NOMO-1 treated with dmso at 0.1 percent for 144 hours (cell line): ENCODE measurements around the gene ADSS1.
"Not testable (repeated sequence)": the region's sequence is repeated elsewhere in the genome, so short reads cannot be mapped to it uniquely, and the experiment has no call there.

Experiments
- DNase-seq: peaks from one replicate; lab custom pipeline; 2025; ENCODE audit not compliant: unreplicated experiment; lab: John Stamatoyannopoulos, UW

ADSS1 gene

DNA sequence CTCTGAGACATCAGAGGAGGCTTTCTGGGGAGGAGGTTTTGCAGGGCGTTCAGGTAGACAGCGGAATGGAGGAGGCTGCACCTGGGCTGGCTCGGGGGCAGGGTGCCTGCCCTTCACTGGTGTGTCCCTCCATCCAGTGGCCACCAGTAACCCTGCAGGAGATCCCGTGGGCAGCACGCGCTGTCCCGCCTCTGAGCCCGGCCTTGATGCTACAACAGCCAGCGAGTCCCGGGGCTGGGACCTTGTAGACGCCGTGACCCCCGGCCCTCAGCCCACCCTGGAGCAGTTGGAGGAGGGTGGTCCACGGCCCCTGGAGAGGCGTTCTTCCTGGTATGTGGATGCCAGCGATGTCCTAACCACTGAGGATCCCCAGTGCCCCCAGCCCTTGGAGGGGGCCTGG lies 10.0 kb upstream of the ADSS1 start:
- DNase-seq, result no peak

DNA sequence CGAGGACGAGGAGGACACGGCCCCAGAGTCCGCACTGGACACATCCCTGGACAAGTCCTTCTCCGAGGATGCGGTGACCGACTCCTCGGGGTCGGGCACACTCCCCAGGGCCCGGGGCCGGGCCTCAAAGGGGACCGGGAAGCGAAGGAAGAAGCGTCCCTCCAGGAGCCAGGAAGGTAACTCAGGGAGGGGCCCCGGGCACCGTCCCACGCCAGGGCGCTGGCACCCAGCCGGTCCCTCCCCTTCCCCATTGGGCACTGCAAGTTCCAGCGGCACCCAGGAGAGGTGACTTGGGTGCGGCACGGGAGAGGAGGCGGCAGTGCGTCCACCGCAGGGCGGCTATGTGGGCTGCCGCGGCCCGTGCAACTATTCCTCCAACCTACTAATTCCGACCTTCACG lies 9.3 kb upstream of the ADSS1 start:
- no peak for DNase-seq

DNA sequence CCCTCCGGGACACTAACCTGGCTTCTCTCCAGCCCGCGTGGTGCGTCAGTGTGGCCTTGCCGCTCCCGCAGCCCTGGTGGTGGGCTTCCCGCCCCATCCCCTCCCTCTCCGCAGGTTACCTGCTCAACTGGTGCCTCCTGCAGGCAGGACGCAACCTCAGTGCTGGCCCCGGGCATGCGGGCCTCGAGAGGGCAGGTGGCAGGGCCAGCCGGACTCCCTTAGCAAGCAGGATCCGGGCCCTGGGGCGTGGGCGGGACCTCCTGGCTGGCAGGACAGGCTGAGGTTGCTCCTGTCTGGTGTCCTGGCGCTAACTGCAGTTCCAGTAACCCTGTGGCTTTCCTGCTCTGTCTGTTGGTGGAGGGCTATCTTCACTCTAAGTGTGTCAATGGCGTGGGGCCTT lies 8.6 kb upstream of the ADSS1 start:
- no peak for DNase-seq

DNA sequence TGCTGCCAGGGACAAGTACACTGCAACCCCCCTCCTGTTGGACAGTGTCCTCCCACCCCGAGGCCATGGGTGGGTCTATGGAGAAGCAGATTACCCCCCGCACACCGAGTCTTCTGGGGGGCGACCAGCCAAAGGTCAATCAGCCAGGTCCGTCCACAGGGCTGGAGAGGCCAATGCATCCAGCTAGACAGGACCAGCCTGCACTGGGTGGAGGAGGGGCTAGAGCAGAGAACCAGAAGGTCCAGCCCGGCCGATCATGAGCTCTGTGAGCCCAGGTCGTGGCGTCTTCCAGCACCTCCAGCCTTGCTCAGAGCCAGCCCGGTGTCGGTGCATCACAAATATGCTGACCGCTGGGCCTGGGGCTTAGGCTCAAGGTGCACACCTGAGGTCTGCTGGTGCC lies 8.2 kb upstream of the ADSS1 start:
- DNase-seq, result no peak

DNA sequence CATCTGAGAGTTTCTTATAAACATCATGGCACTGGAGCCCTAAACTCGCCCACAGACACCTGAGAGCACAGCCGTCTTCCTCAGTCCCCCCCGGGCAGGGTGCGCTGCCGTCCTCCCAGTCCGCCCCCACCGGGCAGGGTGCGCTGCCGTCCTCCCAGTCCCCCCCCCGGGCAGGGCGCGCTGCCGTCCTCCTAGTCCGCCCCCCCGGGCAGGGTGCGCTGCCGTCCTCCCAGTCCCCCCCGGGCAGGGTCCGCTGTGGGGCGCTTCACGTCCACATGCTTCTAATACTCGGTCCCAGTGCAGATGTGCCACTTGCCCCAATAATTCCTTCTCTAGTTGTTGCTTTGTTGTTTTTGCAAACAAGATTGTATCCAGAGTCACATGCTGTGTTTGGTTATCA lies 6.9 kb upstream of the ADSS1 start:
- DNase-seq, result no peak

DNA sequence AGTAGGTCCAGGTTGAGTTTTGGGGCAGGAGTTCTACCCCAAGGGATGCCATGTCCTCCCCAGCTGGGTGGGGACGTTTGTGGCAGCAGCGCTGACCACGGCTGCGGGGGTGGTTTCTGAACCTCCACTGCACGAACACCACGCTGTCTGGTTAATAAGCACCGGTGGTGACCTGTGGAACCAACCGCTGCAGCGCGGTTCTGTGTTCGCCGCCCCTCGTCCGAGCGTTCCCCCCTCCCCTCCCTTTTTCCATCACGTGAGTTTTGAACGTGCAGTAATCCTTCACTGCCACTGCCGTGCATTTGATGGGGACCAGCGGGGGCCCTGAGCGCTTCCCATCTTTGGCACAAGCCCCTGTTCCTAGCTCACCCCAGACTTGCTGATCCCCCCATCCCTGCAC lies 6.4 kb upstream of the ADSS1 start:
- DNase-seq, result no peak

DNA sequence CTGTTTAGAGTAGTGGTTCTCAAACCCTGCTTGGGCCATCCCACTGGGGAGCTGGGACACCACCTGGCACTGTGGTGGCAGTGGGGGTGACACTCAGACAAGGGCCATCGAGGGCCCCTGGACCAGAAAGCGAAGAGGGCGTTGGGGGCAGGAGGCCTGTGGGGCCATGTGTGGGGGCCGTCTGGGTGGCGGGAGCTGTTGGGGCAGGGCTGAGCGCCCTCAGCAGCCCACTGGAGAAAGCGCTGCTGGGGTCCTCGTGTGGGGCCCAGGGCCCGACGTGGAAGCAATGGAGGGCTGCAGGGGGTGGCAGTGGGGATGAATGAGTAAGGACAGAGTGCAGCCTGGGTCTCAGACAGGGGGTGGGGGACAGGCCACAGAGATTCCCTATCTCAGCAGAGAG lies 5.9 kb upstream of the ADSS1 start:
- no peak for DNase-seq

DNA sequence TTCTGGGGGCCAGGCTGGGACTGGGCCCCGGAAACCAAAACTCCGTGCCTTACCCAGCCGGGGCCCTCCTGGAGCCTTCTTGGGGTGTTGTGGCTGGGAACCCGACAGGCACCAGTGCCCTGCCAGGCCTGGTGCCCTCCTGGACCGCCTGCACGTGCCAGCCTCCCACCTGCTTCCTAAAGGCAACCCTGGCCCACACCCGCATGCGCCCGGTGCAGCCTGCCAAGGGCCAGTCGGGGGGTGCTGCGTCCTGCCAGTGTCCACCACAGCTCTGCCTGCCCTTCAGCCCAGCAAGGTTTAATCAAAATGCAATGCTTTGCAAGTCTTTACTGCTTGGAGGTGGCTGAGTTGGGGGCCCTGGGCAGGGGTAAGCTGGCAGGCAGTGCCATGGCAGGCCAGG lies 5.2 kb upstream of the ADSS1 start:
- DNase-seq, result no peak

DNA sequence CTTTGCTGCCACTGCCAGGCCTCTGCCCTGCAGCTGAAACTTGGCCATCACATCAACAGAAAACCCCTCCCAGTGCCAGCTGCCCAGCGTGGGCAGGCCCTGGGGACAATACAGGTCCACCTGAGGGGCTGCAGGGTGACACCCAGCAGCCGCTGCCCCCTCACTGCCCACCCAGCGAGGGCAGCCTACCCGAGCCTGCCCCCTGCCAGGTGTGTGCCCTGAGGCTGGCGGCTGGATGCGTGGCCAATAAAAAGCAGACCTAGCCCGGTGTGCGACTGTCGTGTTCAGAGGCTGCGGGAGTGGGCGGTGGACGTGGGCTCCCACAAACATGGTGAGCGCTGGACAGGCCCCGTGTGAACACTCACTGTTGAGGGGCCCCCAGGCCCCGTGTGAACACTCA lies 4.7 kb upstream of the ADSS1 start:
- no peak for DNase-seq

DNA sequence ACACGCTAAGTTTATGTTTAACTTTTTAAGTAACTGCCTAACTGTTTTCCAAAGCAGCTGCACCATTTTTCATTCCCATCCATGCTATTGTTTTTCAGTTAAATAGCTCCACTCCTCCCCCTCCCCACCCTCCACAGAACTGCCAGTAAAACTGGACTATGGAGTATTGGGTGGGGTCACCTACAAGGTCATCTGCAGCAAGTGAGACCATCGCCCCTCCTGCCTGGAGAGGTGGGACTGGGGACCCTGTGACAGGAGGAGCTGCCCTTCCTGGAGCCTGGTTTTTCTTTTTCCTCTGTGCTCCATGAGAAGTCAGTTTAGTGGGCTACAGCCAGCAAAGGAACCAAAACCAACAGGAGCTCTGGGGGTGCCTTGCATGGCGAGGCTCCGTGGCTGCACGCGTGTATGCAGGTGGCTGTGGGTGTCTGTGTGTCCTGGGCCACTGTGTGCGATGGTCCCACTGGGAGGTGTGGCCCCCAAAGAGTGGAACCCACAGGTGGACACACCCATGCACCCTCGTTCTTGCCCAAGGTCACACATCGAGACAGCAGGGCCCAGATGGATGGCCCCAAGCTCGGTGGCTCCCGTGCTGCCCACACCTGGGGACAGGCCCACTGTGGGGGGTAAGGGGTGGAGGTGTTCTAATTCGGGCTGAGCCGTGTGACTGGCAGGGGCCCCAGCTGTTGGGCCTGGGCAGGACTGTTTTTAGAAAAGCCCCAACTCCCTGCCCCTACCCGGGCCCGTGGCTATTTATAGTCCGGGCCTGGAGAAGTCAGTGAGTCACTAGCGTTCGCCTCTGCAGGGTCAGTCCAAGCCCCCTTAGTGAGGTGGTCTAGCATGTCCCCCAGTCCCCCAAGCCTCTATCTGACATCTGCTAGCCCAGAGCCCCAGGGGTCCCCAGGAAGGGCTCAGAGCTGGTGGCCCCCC lies 2.3 kb upstream of the ADSS1 start:
- no peak for DNase-seq

DNA sequence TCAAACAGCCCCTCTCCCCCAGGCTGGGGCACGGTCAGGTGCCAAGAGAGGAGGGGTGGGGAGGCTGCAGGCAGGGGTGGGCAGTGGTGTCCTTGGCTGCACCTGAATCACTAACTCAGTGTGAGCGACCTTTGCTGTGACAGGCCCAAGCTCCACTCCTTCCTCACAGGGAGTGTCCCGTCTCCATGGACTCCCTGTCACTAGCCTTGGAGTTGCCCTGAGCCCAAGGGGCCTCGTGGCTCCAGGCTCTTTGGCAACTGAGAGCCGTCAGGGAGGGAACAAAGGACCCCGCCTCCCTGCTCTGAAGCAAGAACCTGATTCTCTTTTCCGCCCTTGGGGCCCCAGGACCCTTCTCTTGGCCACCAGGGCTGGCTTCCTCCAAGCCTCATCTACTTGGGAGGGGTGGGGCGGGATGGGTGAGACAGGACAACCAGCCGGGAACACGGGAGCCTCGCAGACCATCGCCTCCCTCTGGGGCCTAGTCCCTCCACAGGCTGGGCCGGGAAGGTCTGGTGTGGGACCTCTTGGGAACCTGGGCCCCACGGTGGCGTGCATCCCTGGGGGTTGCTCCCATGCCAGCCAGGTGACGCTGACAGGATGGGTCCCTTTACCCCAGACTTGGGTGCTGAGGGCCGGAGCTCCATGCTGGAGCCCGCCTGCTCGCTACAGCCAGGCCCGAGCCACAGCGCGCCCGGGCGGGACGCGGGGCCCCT lies 935 bp upstream of the ADSS1 start:
- DNase-seq, result peak; percentile 28

DNA sequence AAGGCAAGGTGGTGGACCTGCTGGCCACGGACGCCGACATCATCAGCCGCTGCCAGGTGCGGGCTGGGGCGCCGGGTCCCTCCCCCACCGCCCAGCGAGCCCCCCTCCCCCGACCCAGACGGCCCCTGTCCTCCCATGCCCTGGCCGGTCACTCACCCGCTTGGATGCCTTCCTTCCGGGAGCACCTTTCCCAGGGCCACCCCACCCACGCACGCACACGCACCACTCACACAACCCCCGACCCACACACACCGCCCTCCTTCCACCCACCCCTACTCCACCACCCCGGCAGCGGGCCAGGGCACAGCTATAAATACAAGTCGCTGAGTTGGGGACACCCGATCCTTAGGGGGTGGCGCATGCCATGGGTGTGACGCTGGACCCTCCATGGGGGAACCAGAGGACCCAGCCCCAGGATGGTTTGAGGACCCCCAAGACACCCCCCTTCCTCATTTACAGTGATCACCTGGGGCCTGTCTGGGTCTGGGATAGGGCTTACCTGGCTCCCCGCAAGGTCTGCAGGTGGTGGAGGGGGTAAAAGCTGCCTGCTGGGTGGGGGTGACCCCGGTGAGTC lies 465 bp downstream of the ADSS1 start:
- no peak for DNase-seq

DNA sequence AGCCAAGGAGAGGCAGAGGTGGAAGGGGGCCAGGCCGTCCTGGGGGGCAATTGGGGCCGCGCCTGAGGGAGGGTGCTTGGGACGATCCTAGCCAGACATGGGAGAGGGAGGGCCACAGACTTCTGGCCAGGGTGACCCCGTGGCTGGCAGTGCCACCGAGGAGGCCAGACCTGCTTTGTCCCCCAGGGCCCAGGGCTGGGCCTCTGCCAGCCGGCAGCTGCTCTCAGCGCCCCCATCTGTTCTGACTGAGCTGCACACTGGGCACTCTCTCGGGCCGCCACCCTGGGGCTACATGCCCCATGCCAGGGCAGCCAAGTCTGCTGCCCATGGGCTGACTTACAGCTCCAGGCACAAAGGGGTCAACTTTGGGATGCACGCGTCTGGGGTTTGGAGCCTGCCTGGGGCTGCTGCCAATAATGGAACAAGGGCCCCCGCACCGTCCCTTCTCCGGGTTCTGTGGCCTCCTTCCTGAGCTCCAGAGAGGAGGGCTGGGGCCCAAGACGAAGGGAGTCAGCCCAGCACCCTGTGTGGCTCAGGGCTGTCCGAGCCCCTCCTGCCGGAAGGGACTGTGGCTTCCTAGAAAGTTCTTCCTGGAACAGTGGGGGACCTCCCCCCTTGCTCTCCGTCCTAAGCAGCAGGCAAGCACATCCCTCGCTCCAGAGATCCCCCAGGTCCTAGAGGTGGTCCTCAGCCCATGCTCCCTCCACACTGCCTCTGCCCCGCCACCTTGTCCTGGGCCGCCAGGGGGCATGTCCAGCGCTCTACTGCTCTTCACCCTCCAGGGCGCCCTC lies 1.1 kb downstream of the ADSS1 start:
- no peak for DNase-seq

DNA sequence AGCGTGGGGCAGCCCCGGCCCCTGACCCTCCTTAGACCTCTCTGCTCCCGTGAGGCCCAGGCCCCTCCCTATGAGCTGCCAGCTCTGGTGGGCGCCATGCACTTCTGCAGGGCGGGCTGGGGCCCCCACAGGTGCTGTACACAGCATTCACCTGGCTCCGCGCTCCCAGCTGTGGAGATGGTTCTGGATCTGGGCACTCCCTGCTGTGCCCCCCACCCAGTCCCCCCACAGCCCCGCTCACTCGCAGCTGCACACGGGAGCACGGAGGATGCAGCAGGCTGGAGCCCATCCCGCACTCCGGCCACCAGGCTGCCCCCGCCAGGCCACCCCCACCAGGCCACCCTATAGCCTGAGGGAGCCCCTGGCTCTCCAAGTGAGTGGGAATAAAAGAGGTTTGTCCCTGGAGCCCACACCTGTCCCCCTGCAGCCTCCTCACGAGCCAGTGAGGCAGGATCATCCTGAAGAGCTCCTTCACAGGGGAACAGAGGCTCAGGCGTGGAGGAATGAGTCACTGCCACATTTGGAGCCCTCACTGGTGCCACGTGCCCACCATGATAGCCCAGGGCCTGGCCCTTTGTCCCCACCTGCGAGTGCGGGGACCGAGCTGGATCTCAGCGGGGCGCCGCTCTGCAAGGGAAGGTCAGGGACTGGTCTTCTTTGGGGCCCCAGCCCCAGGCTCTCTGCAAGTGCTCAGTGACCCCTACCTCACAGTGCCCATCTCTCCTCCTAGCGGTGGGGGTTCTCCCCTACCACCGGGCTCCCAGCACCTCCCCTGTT lies 1.9 kb downstream of the ADSS1 start:
- DNase-seq, result no peak

DNA sequence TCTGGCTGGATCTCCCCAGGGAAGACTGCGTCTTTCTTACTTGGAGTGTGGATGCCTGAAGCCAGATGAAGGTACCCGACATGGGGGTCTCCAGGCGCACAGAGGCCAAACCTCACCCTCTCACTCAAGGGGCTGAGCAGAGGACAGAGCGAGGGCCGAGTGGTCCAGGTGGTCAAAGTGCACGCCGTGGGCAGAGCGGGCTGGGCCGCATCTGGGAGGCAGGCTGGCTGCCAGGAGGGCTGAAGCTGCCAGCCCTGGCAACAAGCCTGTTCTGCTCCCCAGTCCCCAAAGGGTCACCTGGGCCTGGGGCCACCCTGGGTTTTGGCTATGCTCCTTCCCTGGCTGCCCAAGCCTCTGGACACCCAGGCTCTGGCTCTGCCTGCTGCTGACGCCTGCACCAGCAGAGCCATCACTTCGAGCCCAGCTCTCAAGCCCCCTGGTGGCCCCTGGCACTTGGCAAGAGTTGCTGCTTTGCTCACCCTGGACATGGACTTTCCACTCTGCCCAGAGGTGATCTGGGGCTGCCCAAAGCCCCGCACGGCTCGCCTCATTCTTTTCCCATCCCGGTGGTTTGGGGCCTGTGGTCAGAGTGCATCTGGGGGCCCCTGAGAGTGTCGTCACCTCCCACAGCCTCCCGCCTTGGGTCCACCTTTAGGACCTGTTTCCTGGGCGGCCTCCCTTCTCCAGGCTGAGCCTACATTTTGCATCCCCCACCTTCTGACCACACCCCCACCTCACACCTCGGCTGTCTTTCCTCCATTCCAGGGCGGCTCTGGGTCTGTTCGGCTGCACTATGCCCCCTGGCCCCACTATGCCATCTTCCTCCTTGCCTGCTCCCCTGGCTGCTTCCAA lies 2.8 kb downstream of the ADSS1 start:
- DNase-seq, result no peak

DNA sequence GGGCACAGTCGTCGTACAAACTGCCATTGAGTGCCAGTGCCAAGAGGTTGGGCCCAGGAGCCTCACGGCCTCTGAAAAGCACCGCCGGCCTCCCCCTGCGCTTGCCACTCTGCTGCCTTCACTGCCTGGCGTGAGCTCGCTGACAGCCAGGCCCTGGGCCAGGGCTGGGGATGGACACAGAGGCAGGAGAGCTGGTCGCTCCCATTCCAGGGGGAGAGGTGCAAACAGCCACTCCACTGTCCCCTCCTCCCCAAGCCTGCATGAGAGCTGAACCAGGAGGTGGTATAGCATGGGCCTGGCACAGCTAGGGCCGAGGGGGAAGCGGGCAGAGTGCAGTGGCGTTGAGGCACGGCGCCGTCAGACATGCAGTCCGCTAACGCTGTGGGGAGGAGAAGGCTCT lies 4.6 kb downstream of the ADSS1 start:
- no peak for DNase-seq

DNA sequence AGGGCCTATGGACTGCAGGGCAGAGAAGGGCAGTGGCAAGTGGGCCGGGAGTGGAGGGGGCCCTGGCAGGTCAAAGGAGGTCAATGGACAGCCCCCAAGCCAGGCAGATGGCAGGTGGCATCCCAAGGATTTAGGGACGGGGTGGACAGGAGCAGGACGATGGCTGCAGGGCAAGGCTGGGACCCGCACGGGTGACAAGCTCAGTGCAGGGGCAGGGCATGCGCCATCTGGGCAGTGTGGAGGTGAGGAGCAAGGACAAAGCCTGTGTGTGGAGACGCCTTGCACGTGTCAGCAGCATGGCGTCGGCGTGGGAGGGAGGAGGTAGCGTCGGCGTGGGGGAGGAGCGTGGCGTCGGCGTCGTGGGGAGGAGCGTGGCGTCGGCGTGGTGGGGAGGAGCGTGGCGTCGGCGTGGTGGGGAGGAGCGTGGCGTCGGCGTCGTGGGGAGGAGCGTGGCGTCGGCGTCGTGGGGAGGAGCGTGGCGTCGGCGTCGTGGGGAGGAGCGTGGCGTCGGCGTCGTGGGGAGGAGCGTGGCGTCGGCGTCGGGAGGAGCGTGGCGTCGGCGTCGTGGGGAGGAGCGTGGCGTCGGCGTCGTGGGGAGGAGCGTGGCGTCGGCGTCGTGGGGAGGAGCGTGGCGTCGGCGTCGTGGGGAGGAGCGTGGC lies 5.3 kb downstream of the ADSS1 start:
- not testable (repeated sequence) for DNase-seq

DNA sequence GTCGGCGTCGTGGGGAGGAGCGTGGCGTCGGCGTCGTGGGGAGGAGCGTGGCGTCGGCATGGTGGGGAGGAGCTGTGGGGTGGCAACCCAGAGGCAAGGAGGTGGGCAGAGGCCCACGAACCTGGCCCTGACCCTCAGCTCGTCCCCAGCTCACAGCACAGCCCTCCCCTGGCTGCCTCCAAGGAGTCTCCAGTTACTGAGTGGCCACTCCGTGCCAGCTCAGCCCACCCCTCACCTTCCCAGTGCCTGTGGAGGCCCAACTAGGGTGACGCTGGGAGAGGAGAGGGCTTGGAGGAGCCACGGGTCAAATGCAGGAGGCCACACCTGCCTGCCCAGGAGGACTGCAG lies 5.8 kb downstream of the ADSS1 start:
- no peak for DNase-seq

DNA sequence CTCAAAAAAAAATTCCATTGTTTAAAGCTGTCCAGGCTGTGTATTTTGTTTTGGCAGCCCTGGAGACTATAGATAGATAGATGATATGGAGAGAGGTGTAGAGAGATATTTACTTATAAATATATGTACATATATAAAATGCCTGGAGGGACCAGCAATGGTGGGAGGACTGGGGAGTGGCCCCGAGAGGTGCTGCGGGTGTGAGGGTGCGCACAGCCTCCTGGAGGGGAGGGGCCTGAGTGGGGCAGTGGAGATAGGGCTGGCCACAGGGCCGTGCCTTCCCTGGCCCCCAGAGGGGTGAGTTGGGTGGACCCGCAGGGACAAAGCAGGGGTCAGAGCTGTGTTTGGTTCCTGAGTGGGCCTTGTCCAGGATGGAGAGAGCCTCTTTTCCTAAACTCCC lies 6.5 kb downstream of the ADSS1 start:
- DNase-seq, result no peak
